Tongue (tissue), 2 donors: ENCODE results near the gene WWOX. TPM values are rescaled to one million over a fixed set of nuclear protein-coding genes. Genes with fewer than 3 reads are reported as not detected.

Source experiments
- DNase-seq: peaks from one replicate; pipeline ENCODE4 v3.0.0-alpha.2; 2015
- total RNA-seq: library from RNA; depleted of rRNA; stranded (reverse); fragments of >200 nt; gene quantifications from one replicate; pipeline ENCODE4 v1.2.3, GENCODE V29; 2014

WWOX gene
- total RNA-seq, 1 donor from 2014 or later = 60.5 TPM

- no peak for DNase-seq
Observed at GRCh38 chr16:78778101-78779004, 678.9 kb downstream of the WWOX start.

GRCh38 chr16:78780808-78781207 lies 681.4 kb downstream of the WWOX start:
- no peak for DNase-seq

GRCh38 chr16:78782572-78782971 lies 683.1 kb downstream of the WWOX start:
- no peak for DNase-seq

GRCh38 chr16:78783570-78784079 lies 684.2 kb downstream of the WWOX start:
- DNase-seq = no peak

- no peak for DNase-seq
Observed at GRCh38 chr16:78784771-78785170, 685.3 kb downstream of the WWOX start.

GRCh38 chr16:78785218-78785617 lies 685.8 kb downstream of the WWOX start:
- no peak for DNase-seq

GRCh38 chr16:78786635-78787034 lies 687.2 kb downstream of the WWOX start:
- DNase-seq = no peak

GRCh38 chr16:78788276-78788675 lies 688.8 kb downstream of the WWOX start:
- no peak for DNase-seq

GRCh38 chr16:78788696-78789095 lies 689.2 kb downstream of the WWOX start:
- no peak for DNase-seq

GRCh38 chr16:78789561-78789960 lies 690.1 kb downstream of the WWOX start:
- peak; percentile 61 for DNase-seq

GRCh38 chr16:78791011-78791410 lies 691.6 kb downstream of the WWOX start:
- no peak for DNase-seq

GRCh38 chr16:78791926-78792325 lies 692.5 kb downstream of the WWOX start:
- DNase-seq = no peak

- no peak for DNase-seq
Observed at GRCh38 chr16:78792952-78793351, 693.5 kb downstream of the WWOX start.

- peak; percentile 69 for DNase-seq
Observed at GRCh38 chr16:78794581-78795250, 695.3 kb downstream of the WWOX start.

- DNase-seq = no peak
Observed at GRCh38 chr16:78795433-78795832, 696.0 kb downstream of the WWOX start.

- DNase-seq = peak; percentile 69
Observed at GRCh38 chr16:78796221-78796866, 696.9 kb downstream of the WWOX start.

GRCh38 chr16:78799429-78799828 lies 700.0 kb downstream of the WWOX start:
- no peak for DNase-seq

GRCh38 chr16:78800523-78800922 lies 701.1 kb downstream of the WWOX start:
- no peak for DNase-seq

- no peak for DNase-seq
Observed at GRCh38 chr16:78804058-78804735, 704.7 kb downstream of the WWOX start.

GRCh38 chr16:78805556-78805955 lies 706.1 kb downstream of the WWOX start:
- DNase-seq = no peak

GRCh38 chr16:78811247-78811646 lies 711.8 kb downstream of the WWOX start:
- no peak for DNase-seq

- DNase-seq = no peak
Observed at GRCh38 chr16:78812582-78812981, 713.1 kb downstream of the WWOX start.
